HG02840 (cell line): ENCODE data around the gene RAB36.

Experiments used
- ATAC-seq: cut with Tn5 transposase; IDR thresholded peaks from one replicate; pipeline ENCODE4 v1.9.1; 2021; ENCODE audit warnings: mild to moderate bottlenecking, moderate library complexity, moderate number of reproducible peaks; ENCODE audit not compliant: unreplicated experiment, low FRiP score

RAB36 gene

DNA sequence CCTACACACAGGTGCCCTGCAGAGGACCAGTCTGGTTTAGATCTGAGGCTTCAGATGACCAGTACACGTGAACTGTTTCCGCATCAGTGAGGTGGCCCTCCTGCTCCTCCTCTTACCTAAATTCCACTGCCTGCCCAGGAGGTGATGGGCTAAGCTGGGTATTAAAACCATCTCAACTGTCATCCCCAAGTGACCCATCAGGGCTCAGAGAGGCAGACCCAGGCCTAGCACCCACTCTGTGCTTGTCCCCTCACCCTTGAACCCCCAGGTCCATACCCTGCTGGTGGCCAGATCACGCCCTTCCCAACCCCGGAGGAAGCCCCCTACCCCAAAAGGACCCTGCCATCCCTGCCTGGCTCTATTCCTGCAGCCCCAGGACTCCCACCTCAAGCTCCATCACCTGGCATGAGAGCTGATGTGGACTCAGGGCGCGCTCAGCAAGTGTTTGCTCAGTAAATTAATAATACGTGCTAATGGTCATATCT lies 24.8 kb upstream of the RAB36 start:
- ATAC-seq: no peak

DNA sequence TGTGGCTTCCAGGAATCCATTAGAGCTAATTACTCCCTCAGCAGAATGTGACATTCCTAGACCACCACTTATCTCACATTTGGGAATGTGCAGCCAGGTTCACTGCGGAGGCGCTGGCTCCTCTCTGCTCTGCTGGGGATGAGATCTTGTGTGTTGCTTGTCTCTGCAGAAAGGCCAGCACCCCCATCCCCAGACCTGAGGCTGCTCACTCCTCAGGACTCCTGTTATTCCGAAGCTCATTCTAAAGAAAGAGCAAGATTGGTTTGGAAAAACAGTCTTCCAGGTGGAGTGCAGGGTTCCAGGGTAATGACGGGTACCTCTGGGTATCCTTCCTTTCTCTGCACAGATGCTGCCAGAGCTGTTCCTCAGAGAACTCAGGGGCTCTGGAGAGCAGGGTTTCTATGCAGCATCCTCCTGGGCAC lies 24.3 kb upstream of the RAB36 start:
- ATAC-seq: no peak

DNA sequence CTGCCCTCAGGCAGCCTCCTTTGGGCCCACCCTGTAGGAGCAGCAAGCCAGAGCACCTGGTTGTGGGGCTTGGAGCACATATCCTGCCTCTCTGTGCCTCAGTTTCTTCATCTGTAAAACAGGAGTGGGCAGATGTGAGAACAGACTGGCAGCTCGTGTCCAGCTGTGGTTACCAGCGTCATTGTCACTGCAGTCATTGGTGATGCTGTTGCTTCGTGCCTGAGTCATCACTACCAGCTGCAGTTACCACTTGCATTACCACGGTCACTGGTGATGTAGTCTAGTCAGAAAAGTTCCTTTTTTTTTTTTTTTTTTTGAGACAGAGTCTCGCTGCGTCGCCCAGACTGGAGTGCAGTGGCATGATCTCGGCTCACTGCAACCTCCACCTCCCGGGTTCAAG lies 23.9 kb upstream of the RAB36 start:
- no peak for ATAC-seq

DNA sequence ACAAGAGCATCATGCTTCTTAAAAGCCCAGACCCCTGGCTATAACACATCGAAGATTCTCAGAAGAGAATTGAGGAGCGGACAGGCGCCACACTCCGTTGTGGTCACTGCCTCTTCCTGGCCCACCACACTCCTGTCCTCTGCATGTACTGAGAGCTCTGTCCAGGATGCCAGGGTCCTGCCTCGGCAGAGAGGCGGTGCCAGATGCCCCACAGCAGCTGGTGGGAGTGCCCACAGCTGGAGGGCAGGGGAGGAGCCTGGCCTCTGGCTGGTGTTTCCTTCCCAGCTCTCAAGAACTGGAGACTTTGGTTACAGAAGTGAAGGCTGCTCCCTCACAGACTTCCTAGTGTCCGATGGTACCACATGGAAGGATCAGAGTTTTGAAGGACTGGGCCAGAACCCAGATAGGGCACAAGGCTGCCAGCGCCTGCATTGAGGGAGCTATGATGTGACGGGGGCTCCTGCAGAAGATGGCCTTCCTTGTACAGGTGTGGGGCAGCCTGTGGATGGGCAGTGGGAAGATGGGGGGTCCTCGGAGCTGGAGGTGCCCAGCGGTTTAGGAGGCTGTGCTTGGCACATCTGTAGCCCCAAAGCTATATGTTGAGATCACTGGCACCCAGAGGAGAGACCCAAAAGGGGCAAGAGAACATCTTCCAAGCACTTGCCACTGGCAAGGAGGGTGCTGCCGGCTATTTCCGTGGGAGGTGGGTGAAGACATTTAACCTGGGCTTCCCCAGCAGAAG lies 22.9 kb upstream of the RAB36 start:
- ATAC-seq: no peak

DNA sequence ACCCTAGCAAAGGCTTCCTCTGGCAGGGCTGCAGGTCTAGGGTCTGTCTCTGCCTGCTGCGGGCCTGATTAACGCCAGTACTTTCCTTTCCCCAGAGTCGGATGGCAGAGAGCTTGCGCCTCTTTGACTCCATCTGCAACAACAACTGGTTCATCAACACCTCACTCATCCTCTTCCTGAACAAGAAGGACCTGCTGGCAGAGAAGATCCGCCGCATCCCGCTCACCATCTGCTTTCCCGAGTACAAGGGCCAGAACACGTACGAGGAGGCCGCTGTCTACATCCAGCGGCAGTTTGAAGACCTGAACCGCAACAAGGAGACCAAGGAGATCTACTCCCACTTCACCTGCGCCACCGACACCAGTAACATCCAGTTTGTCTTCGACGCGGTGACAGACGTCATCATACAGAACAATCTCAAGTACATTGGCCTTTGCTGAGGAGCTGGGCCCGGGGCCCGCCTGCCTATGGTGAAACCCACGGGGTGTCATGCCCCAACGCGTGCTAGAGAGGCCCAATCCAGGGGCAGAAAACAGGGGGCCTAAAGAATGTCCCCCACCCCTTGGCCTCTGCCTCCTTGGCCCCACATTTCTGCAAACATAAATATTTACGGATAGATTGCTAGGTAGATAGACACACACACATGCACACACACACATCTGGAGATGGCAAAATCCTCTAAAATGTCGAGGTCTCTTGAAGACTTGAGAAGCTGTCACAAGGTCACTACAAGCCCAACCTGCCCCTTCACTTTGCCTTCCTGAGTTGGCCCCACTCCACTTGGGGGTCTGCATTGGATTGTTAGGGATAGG lies 22.1 kb upstream of the RAB36 start:
- ATAC-seq: no peak

DNA sequence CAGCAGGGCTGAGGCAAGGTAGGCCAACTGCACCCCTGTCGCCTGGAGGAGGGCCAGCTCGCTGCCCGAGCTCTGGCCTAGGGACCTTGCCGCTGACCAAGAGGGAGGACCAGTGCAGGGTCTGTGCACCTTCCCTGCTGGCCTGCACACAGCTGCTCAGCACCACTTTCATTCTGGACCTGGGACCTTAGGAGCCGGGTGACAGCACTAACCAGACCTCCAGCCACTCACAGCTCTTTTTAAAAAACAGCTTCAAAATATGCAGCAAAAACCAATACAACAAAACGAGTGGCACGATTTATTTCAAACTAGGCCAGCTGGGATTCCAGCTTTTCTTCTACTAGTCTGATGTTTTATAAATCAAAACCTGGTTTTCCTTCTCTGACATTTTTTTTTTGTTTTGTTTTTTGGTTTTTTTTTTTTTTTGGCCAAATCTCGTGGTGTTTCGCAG lies 21.4 kb upstream of the RAB36 start:
- ATAC-seq: no peak

DNA sequence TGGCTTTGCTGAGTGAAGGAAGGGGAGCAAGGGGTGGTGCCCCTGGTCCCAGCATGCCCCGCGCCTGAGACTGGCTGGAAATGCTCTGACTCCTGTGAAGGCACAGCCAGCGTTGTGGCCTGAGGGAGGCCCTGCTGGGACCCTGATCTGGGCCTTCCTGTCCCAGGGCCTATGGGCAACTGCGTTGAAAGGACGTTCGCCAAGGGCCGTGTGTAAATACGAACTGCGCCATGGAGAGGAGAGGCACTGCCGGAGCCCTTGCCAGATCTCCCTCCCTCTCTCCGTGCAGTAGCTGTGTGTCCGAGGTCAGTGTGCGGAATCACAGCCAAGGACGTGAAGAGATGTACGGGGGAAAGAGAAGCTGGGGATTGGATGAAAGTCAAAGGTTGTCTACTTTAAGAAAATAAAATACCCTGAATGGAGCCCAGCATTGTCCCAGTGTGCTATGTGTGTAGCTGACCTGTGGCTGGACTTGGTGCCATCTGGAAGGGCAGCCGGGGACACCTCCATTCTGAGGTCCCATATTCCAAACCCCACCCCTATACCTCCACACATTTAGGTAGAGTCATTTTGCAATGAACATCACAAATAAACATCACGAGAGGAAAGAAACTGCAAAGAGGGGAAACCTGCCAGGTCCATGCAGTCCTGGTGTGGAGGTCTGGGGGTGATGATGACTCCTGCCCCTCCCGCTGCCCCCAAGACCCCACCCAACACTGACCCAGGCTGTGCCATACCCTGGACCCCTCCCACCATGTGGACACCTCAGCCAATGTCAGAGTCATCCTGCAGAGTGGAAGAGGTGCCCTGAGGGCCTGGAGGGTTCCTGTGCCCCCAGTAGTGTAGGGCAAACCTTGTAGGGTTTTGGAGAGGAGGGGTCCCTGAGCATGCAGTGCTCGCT lies 20.4 kb upstream of the RAB36 start:
- ATAC-seq: no peak

DNA sequence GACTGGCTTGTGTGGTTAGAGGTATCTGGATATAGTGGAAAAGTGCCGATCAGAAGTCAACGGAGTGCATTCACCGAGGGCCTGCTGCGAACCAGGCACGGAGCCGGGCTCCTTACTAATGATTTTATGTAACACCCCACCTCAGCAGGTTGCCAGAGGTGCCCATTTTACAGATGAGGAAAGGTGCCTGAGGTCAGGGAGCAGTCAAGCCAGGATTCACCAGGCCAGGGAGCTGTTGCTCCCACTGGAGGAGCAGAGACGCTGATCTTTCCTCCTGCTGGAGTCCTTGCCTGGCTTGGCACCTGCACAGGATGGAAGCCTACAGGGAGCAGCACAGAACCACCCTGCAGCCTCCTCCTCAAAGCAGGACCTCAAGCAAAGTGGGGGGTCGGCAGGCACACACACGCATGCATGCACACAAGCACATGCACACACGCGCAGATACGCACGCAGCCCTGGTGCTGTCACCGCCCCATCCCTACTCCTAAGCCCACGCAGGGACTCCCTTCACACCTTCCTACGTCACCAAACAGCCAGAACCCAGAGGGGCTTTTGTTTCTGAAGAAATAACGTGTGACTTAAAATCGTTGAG lies 19.7 kb upstream of the RAB36 start:
- no peak for ATAC-seq

DNA sequence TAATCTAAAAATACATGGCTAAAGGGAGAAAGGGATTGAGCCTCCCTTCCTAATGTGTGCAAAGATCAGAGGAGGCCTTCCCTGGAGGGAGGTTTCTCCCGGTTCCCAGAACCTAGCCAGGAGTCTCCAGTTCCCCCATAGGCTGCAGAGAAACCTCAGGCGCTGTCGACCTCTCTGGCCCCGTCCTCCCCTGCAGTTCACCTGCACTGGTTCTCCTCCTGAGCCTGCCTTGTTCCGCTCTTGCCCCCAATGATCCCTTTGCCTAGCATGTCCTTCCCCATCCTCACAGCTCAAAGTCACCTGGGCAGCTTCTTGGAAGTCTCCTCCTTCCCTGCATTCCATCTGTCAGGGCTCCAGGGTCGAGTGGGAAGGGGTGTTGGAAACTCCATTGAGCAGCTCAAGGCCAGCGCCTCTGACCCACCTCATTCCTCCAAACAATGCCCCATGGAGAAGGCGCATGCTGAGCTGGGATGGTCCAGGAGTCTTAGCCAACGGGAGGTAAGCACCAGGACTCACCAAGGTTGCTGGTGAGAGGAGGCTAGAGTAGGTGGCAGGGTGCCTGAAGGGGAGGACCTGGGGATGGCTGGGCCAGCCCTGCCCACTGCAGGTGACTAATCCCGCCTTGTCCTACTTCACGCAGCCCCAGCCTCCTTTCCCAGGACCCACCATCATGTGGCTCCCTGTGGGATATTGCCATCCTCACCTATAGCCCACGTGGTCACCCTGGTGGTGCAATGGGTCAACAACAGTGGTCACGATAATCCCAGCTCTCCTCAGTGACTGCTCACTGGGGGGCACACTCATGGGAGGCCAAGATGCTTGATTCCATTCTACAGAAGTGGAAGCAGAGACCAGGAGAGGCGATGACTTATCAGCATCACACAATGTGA lies 18.9 kb upstream of the RAB36 start:
- no peak for ATAC-seq

DNA sequence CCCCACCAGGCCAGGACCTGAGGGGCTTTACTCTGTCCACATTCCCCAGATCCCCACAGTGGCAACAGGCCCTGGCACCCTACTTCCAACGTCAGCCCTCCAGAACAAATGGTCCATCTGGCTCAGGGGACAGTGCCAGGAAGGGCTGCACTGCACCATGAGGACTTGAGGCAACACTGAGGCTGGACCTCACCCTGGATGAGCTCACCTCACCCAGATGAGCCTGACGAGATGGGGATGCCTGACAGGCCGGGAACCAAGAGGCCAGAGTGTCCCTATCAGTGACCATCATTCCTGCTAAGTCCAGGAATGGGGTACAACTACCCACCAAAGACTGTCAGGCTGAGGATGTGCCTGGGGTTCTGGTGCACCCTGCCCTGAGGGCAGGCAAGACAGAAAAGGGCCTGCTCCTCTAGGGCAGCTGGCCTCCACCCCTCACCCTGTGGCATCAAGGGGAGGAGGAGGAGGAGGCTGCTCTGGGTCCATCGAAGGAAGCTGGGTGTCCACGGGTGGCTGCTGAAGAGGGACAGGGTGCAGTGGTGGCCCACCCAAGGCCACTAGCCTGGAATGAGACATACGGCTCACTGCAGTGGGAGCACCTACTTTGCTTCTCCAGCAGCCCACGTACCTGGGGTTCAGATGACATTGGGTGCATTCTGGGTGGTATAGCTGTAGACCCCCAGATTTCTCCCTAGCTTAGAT lies 18.1 kb upstream of the RAB36 start:
- ATAC-seq: no peak

DNA sequence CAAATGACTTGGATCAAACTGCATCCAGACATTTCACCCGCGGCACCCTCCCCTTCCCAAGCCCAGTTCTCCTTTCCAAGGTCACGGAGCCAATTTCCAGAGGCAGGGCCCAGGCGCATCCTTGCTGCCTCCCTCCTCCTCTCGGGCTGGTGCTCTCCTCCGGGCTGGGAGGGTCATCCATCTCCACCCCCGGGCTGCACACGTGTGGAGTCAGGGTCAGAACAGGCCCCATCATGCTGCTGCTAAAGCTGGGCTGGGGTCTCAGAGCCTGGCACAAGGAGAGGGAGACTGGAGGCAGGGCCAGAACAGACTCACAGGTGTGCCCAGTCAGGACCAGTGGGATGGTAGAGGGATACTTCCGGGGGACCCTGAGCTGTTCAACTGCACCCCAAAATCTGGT lies 17.5 kb upstream of the RAB36 start:
- no peak for ATAC-seq

DNA sequence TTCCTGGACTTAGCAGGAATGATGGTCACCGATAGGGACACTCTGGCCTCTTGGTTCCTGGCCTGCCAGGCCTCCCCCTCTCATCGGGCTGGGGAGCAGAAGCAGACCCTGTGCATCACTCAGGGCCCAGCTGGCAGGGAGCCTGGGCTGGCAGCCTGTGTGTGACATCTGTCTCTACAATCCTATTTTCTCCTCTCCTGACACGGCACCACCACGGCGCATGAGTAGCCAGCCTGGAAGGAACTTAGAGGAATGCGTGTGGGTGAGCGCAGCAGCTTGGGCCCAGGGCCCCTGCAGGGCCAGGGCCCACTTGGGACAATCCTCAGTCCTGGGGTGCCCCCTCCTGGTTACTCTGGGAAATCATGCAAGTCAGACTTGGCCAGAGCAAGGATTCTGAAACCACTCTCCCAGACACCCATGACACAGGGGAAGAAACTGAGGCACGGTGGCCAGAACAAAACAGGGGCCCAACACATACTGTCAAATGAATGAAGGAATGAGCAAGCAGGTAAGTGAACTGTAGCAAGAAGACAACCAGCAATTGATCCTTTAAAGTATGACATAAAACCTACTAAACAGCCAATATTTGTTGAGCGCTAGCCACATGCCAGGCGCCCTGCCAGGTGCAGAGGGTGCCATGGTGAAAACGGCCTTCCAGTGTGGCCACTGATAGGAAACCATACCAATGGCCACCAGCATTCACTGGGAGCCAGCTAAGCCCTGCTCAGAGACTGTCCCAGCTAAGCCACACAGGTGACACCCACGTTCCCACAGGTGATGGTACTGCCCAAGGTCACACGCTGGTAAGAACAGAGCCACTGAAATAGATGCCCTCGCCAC lies 16.8 kb upstream of the RAB36 start:
- no peak for ATAC-seq

DNA sequence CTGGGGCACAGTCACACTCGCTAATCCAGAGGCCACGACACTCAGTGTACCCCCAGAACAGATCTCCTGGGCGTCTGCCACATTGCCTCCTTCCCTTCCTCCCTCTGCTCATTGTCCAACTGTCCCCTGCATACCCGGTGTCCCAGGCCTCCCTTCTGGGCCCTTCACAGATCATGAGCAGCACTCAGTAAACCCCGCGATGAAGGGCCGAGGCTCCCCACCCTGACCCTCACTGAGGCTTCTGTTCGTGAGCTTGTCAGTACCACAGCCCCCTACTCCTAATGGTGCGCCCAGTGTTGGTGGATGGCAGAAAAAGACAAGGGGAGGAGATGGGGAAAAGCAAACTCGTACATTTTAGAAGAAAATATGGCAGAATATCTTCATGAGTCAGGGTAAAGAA lies 16.1 kb upstream of the RAB36 start:
- ATAC-seq: no peak

DNA sequence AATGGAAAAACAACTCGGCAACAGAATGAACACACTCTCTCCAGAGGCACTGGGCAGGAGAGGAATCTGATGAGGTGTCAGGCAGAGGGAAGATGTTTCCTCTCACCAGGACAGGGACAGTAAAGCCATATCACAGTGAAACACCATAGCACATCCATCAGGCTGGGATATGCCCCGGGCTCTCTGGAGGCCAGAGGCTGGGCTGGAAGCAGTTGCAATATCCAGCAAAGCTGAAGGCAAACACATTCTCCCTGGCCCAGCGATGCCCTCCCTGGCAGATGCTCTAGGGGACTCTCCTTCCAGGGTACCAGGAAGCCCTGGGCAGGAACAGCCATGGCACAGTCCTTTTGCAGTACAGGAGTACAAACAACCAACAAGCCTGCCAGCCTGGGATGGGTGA lies 14.6 kb upstream of the RAB36 start:
- no peak for ATAC-seq

DNA sequence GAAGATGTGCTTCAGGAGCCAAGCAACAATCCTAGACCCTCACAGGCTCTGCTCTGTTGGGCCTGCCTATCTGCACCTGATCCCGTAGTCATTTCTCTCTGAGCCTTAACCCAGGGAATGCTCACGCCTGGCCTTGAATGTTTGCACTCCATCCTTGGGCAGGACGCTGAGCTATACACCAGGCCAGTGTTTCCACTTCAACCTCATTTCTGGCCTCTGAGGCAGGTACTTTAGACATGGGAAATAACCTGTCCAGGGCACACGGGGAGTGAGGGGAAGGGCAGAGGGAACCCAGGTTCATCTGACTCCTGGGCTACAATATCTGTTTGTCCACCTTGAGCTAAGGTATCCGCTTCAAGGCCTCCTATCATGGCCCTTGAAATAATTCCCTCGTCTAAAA lies 13.3 kb upstream of the RAB36 start:
- ATAC-seq: no peak

DNA sequence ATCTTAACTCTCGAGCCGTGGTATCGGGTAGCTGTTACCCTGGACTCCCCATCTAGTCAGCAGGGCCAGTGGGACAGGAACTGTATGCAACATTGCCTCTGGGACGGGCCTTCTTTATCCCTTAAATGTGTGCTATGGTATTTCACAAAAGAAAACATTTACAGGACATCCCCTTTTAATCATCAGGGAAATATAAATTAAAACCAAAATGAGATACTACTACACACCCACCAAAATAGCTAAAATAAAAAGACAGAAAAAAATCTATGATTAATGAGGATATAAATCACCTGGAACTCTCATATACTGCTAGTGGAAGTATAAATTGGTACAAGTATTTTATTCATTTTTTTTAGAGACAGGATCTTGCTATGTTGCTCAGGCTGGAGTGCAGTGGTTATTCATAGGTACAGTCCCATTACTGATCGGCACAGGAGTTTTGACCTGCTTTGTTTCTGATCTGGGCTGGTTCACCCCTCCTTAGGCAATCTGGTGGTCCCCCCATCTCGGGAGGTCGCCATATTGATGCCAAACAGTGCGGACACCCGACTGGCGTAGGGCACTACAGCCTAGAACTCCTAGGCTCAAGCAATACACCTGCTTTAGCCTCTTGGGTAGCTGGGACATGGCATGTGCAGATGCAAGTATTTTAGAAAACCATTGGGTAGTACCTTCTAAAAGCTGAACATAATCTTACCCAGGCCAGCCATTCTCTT lies 12.7 kb upstream of the RAB36 start:
- no peak for ATAC-seq

DNA sequence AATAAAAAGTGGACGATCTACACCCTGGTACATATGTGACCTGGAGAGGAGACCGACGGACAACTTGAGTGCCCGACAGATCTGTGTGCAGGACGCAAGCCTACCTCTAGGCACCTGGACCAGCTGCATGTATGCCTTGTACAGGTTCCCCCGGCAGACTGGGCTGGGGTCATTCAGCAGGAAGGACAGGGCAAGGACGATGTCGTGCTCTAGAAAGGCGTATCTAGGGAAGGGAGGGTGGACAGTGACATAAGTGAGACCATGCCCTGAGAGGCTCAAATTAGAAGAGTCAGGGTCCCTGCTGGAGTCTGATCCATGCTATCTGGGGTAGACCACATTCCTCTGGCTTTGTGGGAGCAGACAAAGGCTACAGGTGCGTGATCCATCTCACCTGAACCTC lies 11.4 kb upstream of the RAB36 start:
- no peak for ATAC-seq
